Suppressor macrophage treated with lipopolysaccharide for 4 hours (primary cell): ENCODE results near the gene MAP3K5.

Source experiments
- DNase-seq: peaks from one replicate; pipeline ENCODE4 v3.0.0-alpha.2; 2020

MAP3K5 gene

GRCh38 chr6:136677822-136678221 is 114.5 kb downstream of the MAP3K5 start:
- no peak for DNase-seq

- DNase-seq = no peak
Measured at GRCh38 chr6:136677344-136677743, 114.9 kb downstream of the MAP3K5 start.

- DNase-seq = no peak
Measured at GRCh38 chr6:136676075-136676474, 116.2 kb downstream of the MAP3K5 start.

- DNase-seq = no peak
Measured at GRCh38 chr6:136673571-136673970, 118.7 kb downstream of the MAP3K5 start.

- no peak for DNase-seq
Measured at GRCh38 chr6:136672144-136672543, 120.1 kb downstream of the MAP3K5 start.

GRCh38 chr6:136669299-136669699 is 123.0 kb downstream of the MAP3K5 start:
- DNase-seq = no peak

GRCh38 chr6:136668571-136668970 is 123.7 kb downstream of the MAP3K5 start:
- no peak for DNase-seq

GRCh38 chr6:136666041-136666440 is 126.2 kb downstream of the MAP3K5 start:
- no peak for DNase-seq

GRCh38 chr6:136662347-136663237 is 129.7 kb downstream of the MAP3K5 start:
- DNase-seq = no peak

GRCh38 chr6:136660727-136661126 is 131.6 kb downstream of the MAP3K5 start:
- no peak for DNase-seq

- no peak for DNase-seq
Measured at GRCh38 chr6:136659991-136660499, 132.2 kb downstream of the MAP3K5 start.

- no peak for DNase-seq
Measured at GRCh38 chr6:136658711-136659110, 133.6 kb downstream of the MAP3K5 start.

GRCh38 chr6:136657666-136658065 is 134.6 kb downstream of the MAP3K5 start:
- no peak for DNase-seq

- DNase-seq = no peak
Measured at GRCh38 chr6:136656121-136656520, 136.2 kb downstream of the MAP3K5 start.

- no peak for DNase-seq
Measured at GRCh38 chr6:136655239-136656014, 136.8 kb downstream of the MAP3K5 start.

GRCh38 chr6:136654086-136654485 is 138.2 kb downstream of the MAP3K5 start:
- DNase-seq = no peak

GRCh38 chr6:136652656-136653055 is 139.6 kb downstream of the MAP3K5 start:
- no peak for DNase-seq

GRCh38 chr6:136651982-136652381 is 140.3 kb downstream of the MAP3K5 start:
- DNase-seq = no peak

GRCh38 chr6:136647363-136647852 is 144.9 kb downstream of the MAP3K5 start:
- DNase-seq = peak; percentile 65

- DNase-seq = no peak
Measured at GRCh38 chr6:136646377-136646776, 145.9 kb downstream of the MAP3K5 start.

- no peak for DNase-seq
Measured at GRCh38 chr6:136644597-136644952, 147.7 kb downstream of the MAP3K5 start.

- DNase-seq = peak; percentile 75
Measured at GRCh38 chr6:136643850-136644596, 148.3 kb downstream of the MAP3K5 start.
